HL-60/S4 treated with phorbol 12-myristate 13-acetate at 8.2 ng/mL for 4 days and 3 days (cell line): ENCODE measurements around the gene GGTLC2.
"Not testable (repeated sequence)": the region's sequence is repeated elsewhere in the genome, so short reads cannot be mapped to it uniquely, and the experiment has no call there.

Source experiments
- in situ Hi-C: fragments of 300-500 bp; cut with MboI; formaldehyde crosslinking; loops from 2 replicates; pipeline ENCODE4 v1.15.0; 2022; ENCODE audit warnings: low sequenced_read_pairs

GGTLC2 gene

DNA sequence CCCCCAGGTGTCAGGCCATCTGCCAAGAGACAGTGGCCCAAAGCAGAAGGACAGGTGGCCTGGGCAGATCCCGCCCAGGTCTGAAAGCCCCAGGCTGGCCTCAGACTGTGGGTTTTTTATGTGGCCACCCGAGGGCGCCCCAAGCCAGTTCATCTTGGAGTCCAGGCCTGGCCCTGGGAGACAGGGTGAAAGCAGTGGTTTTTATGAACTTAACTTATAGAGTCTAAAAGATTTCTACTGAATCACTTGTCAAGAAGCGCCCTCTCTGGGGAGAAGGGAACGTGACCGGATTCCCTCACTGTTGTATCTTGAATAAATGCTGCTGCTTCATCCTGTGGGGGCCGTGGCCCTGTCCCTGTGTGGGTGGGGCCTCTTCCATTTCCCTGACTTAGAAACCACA lies 8.2 kb upstream of the GGTLC2 start:
- in situ Hi-C loops: not testable (repeated sequence)

DNA sequence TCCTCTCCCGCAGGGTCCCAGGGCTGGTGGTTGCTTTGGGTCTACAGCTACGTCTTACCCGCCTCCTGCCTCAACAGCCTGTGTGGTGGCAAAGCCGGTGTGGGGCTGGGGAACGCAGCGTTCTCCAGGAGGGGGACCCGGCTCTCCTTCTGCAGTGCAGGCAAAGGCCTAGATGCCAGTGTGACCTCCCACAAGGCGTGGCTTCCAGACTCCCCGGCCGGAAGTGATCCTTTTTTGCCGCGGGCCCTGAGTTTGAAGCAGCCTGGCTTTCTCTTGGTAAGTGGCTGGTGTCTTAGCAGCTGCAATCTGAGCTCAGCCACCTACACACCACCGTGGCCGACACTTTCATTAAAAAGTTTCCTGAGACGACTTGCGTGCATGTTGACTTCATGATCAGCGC lies 6.1 kb upstream of the GGTLC2 start:
- in situ Hi-C loops: not testable (repeated sequence)

DNA sequence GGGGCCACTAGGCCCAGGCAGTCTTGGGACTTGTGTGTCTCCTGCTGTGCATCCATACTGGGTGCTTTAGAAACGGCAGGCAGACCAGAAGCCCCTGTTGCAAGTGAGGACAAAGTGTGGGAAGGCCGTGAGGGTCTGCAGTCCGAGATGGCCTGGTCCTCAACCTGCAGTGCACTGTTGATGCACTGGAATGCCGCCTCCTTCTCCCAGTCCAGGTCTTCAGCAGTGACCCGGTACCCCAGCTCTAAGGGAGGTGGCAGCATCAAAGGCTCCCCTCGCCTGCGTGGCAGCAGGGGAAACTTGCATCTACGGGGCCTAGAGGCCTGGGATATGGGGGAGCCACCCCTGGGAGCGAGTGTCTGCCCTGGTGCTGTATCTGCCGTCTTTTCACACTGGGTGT lies 2.2 kb upstream of the GGTLC2 start:
- in situ Hi-C loops: not testable (repeated sequence)

DNA sequence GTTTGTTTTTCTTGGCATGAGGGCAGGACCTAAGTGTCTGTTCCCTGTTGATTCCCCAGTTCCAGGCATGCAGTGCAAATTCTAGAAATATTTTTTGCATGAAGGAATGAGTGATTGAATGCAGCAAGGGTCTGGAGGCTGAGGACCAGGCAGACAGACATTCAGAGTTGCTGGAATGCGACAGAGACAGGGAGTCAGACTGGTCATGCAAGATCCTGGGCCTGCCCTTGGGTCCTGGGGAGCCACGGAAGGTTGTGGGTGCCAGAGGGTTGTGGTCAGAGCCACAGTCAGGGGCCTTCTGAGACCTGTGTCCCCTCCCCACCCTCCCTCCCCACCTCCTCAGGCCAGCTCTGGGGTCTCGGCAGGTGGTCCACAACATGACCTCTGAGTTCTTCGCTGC lies 1.6 kb downstream of the GGTLC2 start:
- in situ Hi-C loops: not testable (repeated sequence)

DNA sequence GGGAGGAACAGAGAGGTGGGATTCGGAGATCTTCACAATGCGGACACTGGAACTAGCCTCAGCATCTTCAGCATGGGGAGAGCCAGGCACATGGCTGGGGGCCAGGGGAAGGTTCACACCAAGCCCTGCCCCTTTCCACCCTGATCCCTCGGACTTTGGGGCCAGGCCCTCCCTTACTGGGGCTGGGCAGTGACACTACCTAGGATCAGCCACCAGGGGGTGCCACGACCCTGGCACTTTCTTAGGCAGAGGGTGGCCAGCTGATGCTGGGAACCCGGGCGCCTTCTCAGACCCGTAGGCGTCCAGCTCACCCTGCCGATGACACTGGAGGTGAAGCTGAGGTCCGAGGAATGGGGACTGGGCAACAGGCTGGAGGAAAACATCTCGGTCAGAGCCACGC lies 3.5 kb downstream of the GGTLC2 start:
- in situ Hi-C loops: not testable (repeated sequence)

DNA sequence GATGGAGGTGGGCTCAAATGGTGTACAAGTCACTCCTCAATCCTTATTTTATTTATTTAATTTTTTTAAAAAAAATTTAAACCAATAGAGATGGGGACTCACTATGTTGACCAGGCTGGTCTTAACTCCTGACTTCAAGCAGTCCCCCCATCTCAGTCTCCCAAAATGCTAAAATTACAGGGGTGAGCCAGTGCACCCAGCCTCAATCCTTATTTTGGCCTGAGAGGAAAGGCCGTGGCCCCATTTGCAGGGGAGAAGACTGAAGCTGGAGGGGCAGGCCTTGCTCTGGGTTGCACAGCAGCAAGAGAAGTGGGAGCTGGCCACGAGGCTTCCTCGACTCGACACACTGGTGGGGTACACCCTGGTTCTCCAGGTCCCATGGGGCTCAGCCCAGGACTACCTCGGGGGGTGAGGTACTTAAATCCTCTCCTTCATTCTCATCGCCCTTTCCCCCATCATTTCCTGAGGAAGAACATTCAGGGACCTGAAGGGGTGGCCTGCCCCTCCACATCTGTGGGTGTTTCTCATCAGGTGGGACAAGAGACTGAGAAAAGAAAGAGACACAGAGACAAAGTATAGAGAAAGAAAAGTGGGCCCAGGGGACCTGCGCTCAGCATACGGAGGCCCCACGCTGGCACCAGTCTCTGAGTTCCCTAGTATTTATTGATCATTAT lies 4.6 kb downstream of the GGTLC2 start:
- in situ Hi-C loops: not testable (repeated sequence)

DNA sequence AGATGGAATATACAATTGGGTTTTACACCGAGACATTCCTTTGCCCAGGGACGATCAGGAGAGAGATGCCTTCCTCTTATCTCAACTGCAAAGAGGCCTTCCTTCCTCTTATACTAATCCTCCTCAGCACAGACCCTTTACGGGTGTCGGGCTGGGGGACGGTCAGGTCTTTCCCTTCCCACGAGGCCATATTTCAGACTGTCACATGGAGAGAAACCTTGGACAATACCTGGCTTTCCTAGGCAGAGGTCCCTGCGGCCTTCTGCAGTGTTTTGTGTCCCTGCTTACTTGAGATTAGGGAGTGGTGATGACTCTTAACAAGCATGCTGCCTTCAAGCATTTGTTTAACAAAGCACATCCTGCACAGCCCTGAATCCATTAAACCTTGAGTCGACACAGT lies 5.3 kb downstream of the GGTLC2 start:
- in situ Hi-C loops: not testable (repeated sequence)

DNA sequence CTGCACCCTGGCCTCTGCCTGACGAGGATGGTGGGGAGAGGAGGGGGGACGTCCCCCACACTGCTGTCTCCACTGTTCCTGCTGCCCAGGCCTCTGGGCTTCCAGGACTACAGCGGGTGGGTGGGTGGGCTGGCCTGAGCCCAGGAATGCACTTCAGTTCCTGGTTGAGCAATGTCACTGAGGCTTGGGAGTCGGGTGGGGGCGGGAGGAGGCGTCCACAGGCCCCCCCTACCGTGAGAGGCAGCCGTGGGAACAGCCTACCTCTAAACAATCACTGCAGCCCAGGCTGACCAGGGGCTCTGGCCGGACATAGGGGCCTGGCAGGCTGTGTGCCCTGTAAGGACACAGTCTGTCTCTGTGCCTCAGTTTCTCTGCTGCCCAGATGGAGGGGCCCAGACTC lies 6.0 kb downstream of the GGTLC2 start:
- in situ Hi-C loops: not testable (repeated sequence)

DNA sequence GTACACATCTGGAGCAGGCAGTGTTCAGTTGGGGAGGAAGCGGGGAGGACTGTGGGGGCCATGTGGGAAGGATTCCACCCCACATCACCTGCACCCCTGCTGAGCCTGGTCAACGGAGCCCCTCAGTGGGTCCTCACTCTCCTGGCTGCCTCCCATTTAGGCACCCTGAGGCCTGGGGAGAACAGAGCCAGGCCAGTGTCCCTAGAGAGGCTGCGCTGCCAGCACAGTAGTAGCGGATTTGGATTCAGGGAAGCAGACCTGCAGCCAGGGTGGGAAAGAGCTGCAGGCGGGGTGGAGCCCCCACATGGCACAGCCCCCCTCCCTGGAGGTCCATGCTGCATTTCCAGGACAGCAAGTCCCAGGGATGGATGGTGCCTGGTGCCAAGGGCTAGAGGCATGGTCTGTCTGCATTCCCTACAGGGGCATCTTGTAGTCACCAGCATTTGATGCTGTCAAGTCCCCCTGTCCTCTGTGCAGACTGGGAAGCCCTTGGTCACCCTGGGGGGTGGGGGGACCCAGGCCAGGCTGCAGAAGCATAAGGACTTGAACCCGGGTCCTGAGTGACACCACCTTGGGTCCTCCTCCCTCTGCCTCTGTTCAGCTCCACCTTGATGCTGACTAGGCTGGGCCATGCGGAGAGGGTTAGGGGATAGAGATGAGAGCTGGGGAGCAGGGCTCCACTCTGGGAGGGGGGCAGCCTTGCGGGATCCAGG lies 6.5 kb downstream of the GGTLC2 start:
- in situ Hi-C loops: not testable (repeated sequence)

DNA sequence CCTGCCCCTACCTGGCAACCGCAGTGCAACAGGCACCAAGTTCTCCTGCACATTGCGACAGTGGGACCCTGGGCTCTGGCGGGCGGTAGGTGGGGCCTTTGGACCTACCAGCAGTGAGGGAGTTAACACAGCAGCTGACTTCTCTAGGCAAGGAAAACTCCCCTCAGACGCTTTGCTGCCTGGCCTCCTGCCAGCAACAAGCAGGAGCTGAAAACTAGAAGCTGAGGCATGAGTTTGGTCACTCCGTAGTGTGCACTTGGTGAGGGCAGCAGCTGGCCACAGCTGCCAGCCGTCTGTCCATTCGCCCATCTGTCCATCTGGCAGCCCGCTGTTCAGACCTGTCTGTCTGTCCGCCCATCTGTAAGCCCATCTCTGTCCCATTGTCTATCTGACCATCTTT lies 7.2 kb downstream of the GGTLC2 start:
- in situ Hi-C loops: not testable (repeated sequence)

DNA sequence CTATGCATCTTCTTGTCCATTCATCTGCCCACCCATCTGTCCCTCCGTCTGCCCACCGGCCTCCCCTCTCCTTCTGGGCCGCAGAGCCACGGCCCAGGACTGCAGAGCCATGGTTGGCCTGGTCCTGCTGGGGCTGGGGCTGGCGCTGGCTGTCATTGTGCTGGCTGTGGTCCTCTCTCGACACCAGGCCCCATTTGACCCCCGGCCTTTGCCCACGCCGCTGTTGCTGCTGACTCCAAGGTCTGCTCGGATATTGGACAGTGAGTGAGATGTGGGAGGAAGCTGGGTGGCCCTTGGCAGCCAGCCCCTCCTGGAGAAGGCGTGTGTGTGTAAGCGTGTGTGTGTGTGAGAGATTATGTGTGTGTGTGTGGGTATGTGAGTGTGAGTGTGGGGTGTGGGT lies 7.7 kb downstream of the GGTLC2 start:
- in situ Hi-C loops: not testable (repeated sequence)

DNA sequence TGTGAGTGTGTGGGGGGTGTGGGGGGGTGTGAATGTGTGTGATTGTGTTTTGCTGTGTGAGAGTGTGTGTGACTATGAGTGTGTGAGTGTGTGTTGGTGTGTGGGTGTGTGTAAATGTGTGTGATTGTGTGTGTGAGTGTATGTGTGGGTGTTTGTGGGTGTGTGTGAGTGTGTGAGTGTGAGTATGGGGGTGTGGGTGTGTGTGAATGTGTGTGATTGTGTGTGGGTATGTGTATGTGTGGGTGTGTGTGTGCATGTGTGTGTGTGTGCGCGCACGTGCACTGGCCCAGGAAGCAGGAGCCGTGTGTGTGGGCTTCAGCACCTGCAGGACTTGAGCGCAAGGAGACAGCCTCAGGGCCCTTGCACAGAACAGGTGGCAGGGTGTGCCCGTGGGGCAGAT lies 8.2 kb downstream of the GGTLC2 start:
- in situ Hi-C loops: not testable (repeated sequence)

DNA sequence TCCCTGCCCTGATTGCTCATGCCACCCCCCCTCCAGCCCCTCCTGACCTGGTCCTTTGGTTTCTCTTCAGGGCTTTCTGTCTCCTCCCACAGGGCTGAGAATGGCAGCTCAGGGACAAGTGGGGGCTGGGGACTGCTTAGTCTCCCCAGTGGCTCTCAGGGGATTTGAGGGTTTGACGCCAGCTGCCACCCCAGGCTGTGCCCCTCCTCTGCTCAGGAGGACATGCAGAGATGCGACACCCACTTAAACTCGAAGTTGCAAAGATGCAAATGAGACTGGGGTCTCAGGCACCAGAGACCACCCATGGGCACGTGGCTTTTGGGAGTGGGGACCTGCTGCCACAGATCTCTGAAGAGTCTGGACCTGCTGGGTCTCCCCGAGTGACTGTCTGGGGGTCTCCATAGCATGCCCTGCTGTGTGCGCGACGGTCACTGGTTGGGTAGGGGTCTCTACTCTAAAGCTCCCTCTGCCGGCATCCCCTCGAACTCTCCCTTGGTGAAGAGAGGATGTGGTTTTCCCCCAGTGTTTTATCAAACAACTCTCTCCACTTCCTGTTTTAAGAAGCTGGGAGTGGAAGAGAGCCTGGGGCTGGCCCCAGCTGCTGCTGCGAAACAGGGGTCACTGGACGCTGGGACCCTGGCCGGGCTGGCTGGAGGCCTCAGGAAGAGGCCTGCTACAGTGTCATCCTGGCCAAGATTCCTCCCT lies 9.4 kb downstream of the GGTLC2 start:
- in situ Hi-C loops: not testable (repeated sequence)

DNA sequence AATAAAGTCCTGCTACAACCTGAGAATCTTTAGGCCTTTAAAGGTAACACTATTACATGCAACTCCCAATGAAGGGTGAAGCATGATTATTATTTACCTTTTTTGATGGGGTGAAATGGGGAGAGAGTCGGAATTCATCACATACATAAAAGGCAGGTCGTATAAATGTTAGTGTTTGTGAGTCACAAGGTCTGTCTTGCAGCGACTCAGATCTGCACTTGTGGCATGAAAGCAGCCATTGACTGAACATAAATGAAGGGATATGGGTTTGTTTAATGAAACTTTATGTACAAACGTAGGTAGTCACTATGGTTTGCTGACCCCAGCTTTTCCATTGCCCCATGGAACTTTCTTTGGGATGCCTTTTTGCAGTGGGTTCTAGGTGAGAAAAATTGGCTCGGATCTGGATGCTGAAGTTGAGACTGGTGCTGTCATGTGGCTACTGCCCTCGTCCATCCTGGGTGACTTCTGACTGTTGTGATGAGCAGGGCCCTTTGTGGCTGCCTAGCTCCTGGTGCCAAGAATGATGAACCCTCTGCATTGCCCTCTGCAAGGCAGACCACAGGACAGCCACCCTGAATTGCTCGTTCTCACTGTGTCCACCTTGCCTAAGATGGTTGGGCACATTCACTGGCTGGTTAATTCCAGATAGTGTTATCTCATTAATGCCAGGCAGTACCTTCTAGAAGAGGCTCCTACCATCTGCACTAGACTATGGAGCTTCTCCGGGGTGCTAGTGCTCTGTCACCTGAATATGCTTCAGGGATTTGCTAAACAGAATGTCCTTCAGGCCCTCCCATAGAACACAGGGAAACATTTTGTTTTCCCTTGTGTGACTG lies 11.3 kb downstream of the GGTLC2 start:
- in situ Hi-C loops: no loop called here

DNA sequence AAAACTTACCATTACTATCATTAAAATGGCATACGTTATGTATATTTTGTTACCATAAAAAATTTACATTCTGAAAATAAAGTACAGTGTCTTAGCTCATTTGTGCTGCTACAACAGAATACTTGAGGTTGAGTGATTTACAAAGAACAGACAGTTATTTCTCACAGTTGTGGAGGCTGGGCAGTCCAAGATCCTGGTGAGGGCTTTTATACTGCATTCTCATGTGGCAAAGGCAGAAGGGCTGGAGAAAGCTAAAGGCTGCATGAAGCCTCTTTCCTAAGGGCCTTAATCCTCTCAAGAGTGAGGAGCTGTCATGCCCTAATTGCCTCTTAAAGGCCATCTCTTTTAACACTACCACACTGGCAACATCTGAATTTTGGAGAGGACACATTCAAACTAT lies 13.3 kb downstream of the GGTLC2 start:
- in situ Hi-C loops: no loop called here

DNA sequence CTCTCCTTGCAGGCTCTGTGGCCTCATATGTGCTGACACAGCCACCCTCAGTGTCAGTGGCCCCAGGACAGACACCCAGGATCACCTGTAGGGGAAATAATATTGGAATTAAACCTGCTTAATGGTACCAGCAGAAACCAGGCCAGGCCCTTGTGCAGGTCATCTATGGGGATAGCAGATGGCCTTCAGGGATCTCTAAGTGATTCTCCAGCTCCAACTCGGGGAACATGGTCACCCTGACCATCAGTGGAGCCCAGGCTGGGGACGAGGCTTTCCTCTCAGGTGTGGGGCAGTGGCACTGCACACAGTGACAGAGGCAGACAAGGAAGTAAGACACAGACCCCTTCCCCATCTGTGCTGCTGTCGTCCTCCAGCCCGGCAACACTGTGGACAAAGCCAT lies 16.9 kb downstream of the GGTLC2 start:
- in situ Hi-C loops: no loop called here

DNA sequence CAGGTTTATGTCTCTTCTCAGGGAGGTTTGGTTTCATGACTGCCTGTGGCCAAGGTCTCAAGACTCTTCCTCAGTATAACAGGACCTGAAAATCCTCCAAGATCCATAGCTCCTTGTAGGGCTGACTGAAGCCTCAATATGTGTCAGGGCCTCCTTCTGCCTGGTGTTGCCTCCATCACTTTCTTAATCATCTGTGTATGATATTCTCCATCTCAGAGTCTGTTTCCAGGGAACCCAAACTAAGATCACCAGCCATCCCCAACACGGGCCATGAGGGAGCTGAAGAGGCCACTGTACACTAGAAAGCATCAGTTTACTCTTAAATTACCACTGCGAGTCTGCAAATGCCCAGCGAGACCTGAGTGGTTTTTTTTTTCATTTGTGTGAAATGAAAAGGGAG lies 17.7 kb downstream of the GGTLC2 start:
- in situ Hi-C loops: no loop called here

DNA sequence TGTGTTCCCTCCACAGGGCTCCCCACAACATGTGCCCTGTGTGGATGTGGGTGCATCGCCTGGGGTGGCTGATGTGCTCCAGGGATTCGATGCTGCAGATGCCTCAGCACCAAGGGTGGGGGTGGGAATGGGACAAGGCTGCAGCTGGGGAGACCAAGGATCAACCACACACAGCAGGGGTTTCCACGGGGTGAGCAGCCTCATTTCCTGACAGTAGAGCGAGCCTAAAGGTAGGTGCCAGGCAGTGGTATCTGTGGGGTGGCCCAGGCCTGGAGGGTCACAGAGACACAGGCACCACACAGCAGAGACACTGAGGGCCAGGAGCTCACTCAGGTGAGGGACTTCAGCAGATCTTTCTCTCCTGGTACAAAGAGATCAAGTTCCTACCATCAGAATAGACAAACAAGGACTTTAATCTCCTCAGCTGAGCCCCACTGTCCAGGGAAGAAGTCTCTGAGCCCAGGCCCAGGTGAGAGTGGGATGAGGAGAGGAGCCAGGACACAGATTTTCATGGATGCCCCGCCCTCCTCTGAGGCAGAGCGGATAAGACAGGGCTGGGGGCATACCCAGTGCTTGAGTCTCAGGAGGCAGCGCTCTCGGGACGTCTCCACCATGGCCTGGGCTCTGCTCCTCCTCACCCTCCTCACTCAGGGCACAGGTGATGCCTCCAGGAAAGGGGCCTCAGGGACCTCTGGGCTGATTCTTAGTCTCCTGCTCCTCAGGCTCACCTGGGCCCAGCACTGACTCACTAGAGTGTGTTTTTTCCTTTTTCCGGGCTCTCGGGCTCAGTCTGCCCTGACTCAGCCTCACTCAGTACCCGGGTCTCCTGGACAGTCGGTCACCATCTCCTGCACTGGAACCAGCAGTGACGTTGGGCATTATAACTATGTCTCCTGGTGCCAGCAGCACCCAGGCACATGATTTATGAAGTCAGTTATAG lies 19.7 kb downstream of the GGTLC2 start:
- in situ Hi-C loops: no loop called here

DNA sequence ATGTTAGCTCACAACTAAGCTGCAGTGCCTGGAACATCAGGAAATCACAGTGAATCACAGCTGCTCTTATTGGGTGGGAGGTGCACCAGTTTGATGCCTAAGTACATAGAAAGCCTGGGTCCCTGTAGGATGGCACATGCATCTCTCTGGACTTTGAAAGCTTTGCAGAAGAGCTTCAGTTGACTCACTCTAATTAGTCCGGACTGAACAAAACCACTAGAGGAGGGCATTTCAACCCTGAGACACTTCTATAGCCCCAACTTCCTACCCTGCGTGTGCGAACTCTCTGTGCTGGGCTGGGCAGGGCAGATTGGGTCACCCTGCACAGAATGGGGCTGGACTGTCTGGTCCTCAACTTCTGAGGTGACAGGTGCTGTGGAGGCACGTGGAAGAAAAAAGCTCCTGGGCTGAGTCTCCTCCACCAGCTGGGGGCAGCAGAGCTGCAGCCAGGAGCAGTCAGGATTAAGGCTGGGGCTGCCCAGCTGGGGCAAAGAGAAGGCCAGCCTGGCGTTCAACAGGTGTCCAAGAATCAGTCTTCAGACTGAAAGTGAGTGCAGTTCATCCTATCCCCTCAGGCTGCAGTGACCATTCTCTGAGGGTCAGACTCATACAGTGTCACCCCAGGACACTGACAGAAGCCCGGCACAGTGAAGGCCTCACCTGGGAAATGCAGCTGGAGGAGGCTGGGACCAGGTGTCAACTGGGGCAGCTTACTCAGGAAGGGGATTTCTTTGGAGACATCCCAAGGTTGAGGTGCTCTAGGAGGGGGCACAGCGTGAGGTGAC lies 22.1 kb downstream of the GGTLC2 start:
- in situ Hi-C loops: no loop called here
